ENCODE data around the gene RNF32. TPM values are rescaled to one million over a fixed set of nuclear protein-coding genes. Genes with fewer than 3 reads are reported as not detected.
"Not testable (repeated sequence)": the region's sequence is repeated elsewhere in the genome, so short reads cannot be mapped to it uniquely, and the experiment has no call there.

The RNF32 gene
- total RNA-seq, 1 experiment from 2014 or later = 3.0 TPM

DNA sequence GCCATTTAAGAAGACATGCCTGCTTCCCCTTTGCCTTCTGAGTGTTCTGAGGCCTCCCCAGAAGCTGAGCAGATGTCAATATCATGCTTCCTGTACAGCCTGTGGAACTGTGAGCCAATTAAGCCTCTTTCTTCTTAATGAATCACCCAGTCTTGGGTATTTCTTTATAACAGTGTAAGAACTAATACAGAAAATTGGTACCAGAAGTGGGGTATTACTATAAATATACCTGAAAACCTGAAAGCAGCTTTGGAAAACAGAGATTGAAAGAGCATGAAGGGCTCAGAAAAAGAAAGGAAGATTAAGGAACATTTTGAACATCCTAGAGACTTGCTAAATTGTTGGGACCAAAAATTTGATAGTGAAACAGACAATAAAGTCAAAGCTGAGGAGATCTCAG is 12.0 kb upstream of the RNF32 start:
- DNase-seq (ENCODE audit: unreplicated experiment) = no peak

DNA sequence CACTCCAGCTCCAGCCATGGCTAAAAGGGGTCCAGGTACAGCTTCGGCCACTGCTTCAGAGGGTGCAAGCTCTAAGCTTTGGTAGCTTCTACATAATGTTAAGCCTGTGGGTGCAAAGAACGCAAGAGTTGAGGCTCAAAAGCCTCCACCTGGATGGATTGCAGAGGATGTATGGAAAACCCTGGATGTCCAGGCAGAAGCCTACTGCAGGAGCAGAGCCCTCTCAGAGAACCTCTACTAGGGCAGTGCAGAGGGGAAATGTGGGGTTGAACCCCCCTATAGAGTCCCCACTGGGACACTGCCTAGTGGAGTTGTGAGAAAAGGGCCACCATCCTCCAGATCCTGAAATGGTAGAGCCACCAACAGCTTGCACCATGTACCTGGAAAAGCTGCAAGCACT is 10.7 kb upstream of the RNF32 start:
- no peak for DNase-seq (ENCODE audit: unreplicated experiment)
- ChIA-PET CTCF (no interaction called here), POLR2A (no interaction called here)
- H3K27me3 Mint-ChIP-seq (ENCODE audit: insufficient read depth, unreplicated experiment) = no peaks in the 10 kb centered on the region
- no peak overlapping the region for H3K27ac Mint-ChIP-seq (ENCODE audit: low read depth, unreplicated experiment)
- BruUV-seq (replicated peaks) = no TSS peak
- no peak overlapping the region for H3K4me3 Mint-ChIP-seq (ENCODE audit: unreplicated experiment)
- no peaks in the 10 kb centered on the region for H3K36me3 Mint-ChIP-seq (ENCODE audit: insufficient read depth, unreplicated experiment)
- peaks cover 15% of the 10 kb centered on the region for H3K9me3 Mint-ChIP-seq (ENCODE audit: unreplicated experiment)
- intact Hi-C loops (cut with micrococcal nuclease) = no loop called here
- no peaks in the 10 kb centered on the region for H3K4me1 Mint-ChIP-seq (ENCODE audit: insufficient read depth, unreplicated experiment)
- TF ChIP-seq, protein P1, sequence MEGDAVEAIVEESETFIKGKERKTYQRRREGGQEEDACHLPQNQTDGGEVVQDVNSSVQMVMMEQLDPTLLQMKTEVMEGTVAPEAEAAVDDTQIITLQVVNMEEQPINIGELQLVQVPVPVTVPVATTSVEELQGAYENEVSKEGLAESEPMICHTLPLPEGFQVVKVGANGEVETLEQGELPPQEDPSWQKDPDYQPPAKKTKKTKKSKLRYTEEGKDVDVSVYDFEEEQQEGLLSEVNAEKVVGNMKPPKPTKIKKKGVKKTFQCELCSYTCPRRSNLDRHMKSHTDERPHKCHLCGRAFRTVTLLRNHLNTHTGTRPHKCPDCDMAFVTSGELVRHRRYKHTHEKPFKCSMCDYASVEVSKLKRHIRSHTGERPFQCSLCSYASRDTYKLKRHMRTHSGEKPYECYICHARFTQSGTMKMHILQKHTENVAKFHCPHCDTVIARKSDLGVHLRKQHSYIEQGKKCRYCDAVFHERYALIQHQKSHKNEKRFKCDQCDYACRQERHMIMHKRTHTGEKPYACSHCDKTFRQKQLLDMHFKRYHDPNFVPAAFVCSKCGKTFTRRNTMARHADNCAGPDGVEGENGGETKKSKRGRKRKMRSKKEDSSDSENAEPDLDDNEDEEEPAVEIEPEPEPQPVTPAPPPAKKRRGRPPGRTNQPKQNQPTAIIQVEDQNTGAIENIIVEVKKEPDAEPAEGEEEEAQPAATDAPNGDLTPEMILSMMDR (IDR thresholded peaks at IDR 0.05; ENCODE audit: unreplicated experiment) = no peak

More for the DNA sequence above, 12.0 kb upstream of the RNF32 start:
- intact Hi-C loops (cut with micrococcal nuclease) = no loop called here
- Mint-ChIP-seq H3K4me1 (ENCODE audit: insufficient read depth, unreplicated experiment) (no peaks in the 10 kb centered on the region), H3K4me3 (ENCODE audit: unreplicated experiment) (no peak overlapping the region), H3K9me3 (ENCODE audit: unreplicated experiment) (peaks cover 15% of the 10 kb centered on the region), H3K27ac (ENCODE audit: low read depth, unreplicated experiment) (no peak overlapping the region), H3K27me3 (ENCODE audit: insufficient read depth, unreplicated experiment) (no peaks in the 10 kb centered on the region), H3K36me3 (ENCODE audit: insufficient read depth, unreplicated experiment) (no peaks in the 10 kb centered on the region)
- POLR2A ChIA-PET = no interaction called here
- CTCF ChIA-PET = no interaction called here
- no TSS peak for BruUV-seq (replicated peaks)
- TF ChIP-seq, protein P1 (IDR thresholded peaks at IDR 0.05; ENCODE audit: unreplicated experiment) = no peak

DNA sequence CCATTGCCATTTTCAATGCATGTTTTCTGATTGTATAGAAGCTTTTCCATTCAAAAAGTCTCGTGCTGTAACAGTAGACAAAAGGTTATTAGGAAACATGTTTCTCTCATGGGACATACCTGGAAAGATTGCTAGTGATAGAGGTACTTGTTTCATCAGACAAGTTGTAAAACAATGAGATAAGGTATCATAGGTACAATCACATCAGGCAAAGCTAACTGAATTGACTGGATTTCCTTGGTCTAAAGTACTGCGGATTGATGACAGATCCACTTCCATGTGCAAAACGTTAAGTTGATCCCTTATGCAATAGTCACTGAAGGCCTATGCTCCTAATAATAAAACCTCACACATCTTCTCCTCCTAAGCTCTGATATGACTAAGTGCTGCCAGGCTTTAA is 6.5 kb upstream of the RNF32 start:
- peaks cover 5% of the 10 kb centered on the region for H3K9me3 Mint-ChIP-seq (ENCODE audit: unreplicated experiment)
- H3K27me3 Mint-ChIP-seq (ENCODE audit: insufficient read depth, unreplicated experiment) = no peaks in the 10 kb centered on the region
- intact Hi-C loops (cut with micrococcal nuclease) = no loop called here
- H3K27ac Mint-ChIP-seq (ENCODE audit: low read depth, unreplicated experiment) = no peak overlapping the region
- BruUV-seq (replicated peaks) = no TSS peak
- no peak overlapping the region for H3K4me3 Mint-ChIP-seq (ENCODE audit: unreplicated experiment)
- ChIA-PET CTCF (no interaction called here), POLR2A (no interaction called here)
- H3K4me1 Mint-ChIP-seq (ENCODE audit: insufficient read depth, unreplicated experiment) = no peaks in the 10 kb centered on the region
- H3K36me3 Mint-ChIP-seq (ENCODE audit: insufficient read depth, unreplicated experiment) = no peaks in the 10 kb centered on the region
- DNase-seq (ENCODE audit: unreplicated experiment) = no peak
- TF ChIP-seq, protein P1 (IDR thresholded peaks at IDR 0.05; ENCODE audit: unreplicated experiment) = no peak

DNA sequence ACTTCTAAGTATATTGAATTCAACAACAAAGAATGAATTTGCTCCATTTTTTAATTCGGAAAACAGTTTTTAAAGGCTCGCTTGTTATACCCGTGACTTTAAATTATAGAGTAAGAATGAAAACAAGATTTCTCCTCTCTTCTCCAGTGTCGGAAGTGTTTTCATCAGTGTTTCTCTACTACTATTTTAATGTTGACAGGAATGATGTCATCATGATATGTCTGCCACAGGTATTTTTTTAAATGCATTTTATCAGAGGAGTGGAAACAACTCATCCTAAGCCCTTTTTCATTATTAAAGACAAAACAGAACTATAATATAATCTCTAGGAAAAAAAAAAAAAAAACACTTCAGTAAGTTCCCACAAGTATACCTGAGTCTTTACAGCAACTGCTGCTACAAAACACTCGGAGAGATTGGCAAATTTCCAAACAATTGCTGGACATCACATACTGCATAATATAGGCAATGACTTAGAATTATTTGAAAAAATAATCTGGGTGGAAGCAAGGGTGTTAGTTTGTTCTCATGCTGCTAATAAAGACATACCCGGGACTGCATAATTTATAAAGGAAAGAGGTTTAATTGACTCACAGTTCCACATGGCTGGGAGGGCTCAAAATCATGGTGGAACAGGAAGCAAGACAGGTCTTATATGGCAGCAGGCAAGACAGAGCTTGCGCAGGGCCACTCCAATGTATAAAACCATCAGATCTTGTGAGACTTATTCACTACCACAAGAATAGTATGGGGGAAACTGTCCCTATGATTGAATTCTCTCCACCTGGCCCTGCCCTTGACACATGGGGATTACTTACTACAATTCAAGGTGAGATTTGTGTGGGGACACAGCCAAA is 4.8 kb upstream of the RNF32 start:
- Mint-ChIP-seq H3K27me3 (ENCODE audit: insufficient read depth, unreplicated experiment) (no peaks in the 10 kb centered on the region), H3K27ac (ENCODE audit: low read depth, unreplicated experiment) (no peak overlapping the region), H3K36me3 (ENCODE audit: insufficient read depth, unreplicated experiment) (no peaks in the 10 kb centered on the region), H3K4me3 (ENCODE audit: unreplicated experiment) (no peak overlapping the region), H3K9me3 (ENCODE audit: unreplicated experiment) (no peaks in the 10 kb centered on the region), H3K4me1 (ENCODE audit: insufficient read depth, unreplicated experiment) (no peaks in the 10 kb centered on the region)
- no peak for DNase-seq (ENCODE audit: unreplicated experiment)
- ChIA-PET POLR2A (interaction anchor here (0.6 kb wide), 2 partner anchors 933 to 1235 kb away, joined by 3 read pairs; no protein-coding TSS in a partner anchor), CTCF (no interaction called here)
- intact Hi-C loops (cut with micrococcal nuclease) = no loop called here
- BruUV-seq (replicated peaks) = no TSS peak
- TF ChIP-seq, protein P1 (IDR thresholded peaks at IDR 0.05; ENCODE audit: unreplicated experiment) = no peak

DNA sequence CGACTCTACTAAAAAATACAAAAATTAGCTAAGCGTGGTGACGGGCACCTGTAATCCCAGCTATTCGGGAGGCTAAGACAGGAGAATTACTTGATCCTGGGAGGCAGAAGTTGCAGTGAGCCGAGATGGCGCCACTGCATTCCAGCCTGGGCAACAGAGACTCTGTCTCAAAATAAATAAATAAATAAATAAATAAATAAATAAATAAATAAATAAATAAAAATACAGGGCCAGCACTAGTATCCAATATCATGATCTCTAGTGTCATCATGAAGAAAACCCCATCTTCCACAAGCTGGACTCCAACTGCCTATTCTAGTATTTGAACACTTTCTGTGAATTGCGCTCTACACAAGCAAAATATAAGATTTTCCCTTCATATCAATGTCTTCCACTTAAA is 3.5 kb upstream of the RNF32 start:
- CTCF ChIA-PET; H3K36me3 Mint-ChIP-seq (ENCODE audit: insufficient read depth, unreplicated experiment); DNase-seq (ENCODE audit: unreplicated experiment); H3K27ac Mint-ChIP-seq (ENCODE audit: low read depth, unreplicated experiment); H3K4me1 Mint-ChIP-seq (ENCODE audit: insufficient read depth, unreplicated experiment); BruUV-seq (replicated peaks); POLR2A ChIA-PET; H3K27me3 Mint-ChIP-seq (ENCODE audit: insufficient read depth, unreplicated experiment); intact Hi-C loops (cut with micrococcal nuclease); H3K4me3 Mint-ChIP-seq (ENCODE audit: unreplicated experiment); H3K9me3 Mint-ChIP-seq (ENCODE audit: unreplicated experiment): not testable (repeated sequence)

All from MCF 10A (cell line).